Endothelial cell of umbilical vein (primary cell): Measurements from ENCODE around the gene RHOG. TPM values are rescaled to one million over a fixed set of nuclear protein-coding genes. Genes with fewer than 3 reads are reported as not detected.

Source experiments
- BruUV-seq: library from RNA; stranded (reverse); fragments of 400-500 nt; replicated peaks from 2 replicates; lab custom pipeline; 2021; lab: Mats Ljungman, UMichigan
- CTCF ChIA-PET: fragments of 300-600, 350-600 bp; sonication (Branson Sonifier 250); formaldehyde crosslinking; loops from one replicate; lab custom pipeline; 2021; ENCODE audit warnings: antibody characterized with exemption, inconsistent platforms; lab: Charles Lee
- POLR2A ChIA-PET: fragments of 300-600, 350-600 bp; sonication (Branson Sonifier 250); formaldehyde crosslinking; loops from one replicate; lab custom pipeline; 2021; ENCODE audit warnings: antibody characterized with exemption, inconsistent platforms; lab: Charles Lee
- DNase-seq: peaks from one replicate; pipeline ENCODE4 v3.0.0-alpha.2; 2011; ENCODE audit warnings: low read depth, low spot score
- FAIRE-seq: peaks from 2 replicates; lab custom pipeline; 2011; peaks lifted over from hg19 to GRCh38; lab: Jason Lieb, UNC
- H2AFZ ChIP-seq: 2 replicates; pipeline ENCODE4 v1.6.0; 2012; ENCODE audit warnings: low read depth, low read length, control low read depth, inconsistent platforms
- H3K27ac ChIP-seq: 2 replicates; pipeline ENCODE4 v1.5.1; 2011; ENCODE audit warnings: low read depth, mild to moderate bottlenecking, control low read depth, low read length, moderate library complexity; ENCODE audit not compliant: insufficient read depth
- H3K27me3 ChIP-seq, 2 experiments: 2 replicates each; pipeline versions ENCODE4 v1.6.0 to v1.6.1; 2011; ENCODE audit warnings: low read length in 2 of 2, mixed read lengths in 1 of 2; ENCODE audit not compliant: control insufficient read depth in 2 of 2, insufficient read depth in 2 of 2
- H3K36me3 ChIP-seq, 2 experiments: 2 replicates in 1 of 2; 3 replicates in 1 of 2; pipeline ENCODE4 v1.5.1; 2011; ENCODE audit warnings: low read length in 2 of 2, mild to moderate bottlenecking in 1 of 2, moderate library complexity in 1 of 2; ENCODE audit not compliant: control insufficient read depth in 2 of 2, insufficient read depth in 2 of 2; ENCODE audit errors: extremely low read depth in 1 of 2
- H3K4me1 ChIP-seq: 3 replicates; pipeline ENCODE4 v1.5.1; 2011; ENCODE audit warnings: mild to moderate bottlenecking, low read length; ENCODE audit not compliant: control insufficient read depth, insufficient read depth; ENCODE audit errors: extremely low read depth
- H3K4me2 ChIP-seq: 2 replicates; pipeline ENCODE4 v1.6.1; 2011; ENCODE audit warnings: low read length, control low read depth, mixed read lengths; ENCODE audit not compliant: insufficient read depth
- H3K4me3 ChIP-seq, 3 experiments: fragments of 200-600 bp in 1 of 3; sonication (generic), shearing (Covaris generic) in 1 of 3; replicated peaks in 1 of 3; 2 replicates each; pipeline ENCODE4 v1.5.1; 2011 to 2016; ENCODE audit warnings: control low read depth in 3 of 3, low read length in 3 of 3, mild to moderate bottlenecking in 2 of 3, inconsistent platforms in 1 of 3, low read depth in 1 of 3, moderate library complexity in 1 of 3; ENCODE audit not compliant: insufficient read depth in 1 of 3
- H3K79me2 ChIP-seq: 2 replicates; pipeline ENCODE4 v1.6.0; 2012; ENCODE audit warnings: low read length, inconsistent platforms; ENCODE audit not compliant: control insufficient read depth, insufficient read depth
- H3K9ac ChIP-seq: replicated peaks from 2 replicates; pipeline ENCODE3; 2011; ENCODE audit warnings: low read length, control low read depth; ENCODE audit not compliant: insufficient read depth; ENCODE audit errors: extremely low read depth
- H3K9me1 ChIP-seq: replicated peaks from 3 replicates; pipeline ENCODE4 v1.6.0; 2011; ENCODE audit warnings: mild to moderate bottlenecking, low read length; ENCODE audit not compliant: control insufficient read depth, insufficient read depth; ENCODE audit errors: extremely low read depth
- H3K9me3 ChIP-seq: replicated peaks from 2 replicates; pipeline ENCODE4 v1.5.1; 2012; ENCODE audit warnings: low read length, inconsistent platforms; ENCODE audit not compliant: control insufficient read depth, insufficient read depth
- H4K20me1 ChIP-seq: replicated peaks from 2 replicates; pipeline ENCODE3; 2011; ENCODE audit warnings: mild to moderate bottlenecking, low read length; ENCODE audit not compliant: control insufficient read depth, insufficient read depth; ENCODE audit errors: extremely low read depth
- EZH2 ChIP-seq: IDR thresholded peaks from 2 replicates; pipeline ENCODE4 v1.6.1; 2012; ENCODE audit warnings: borderline replicate concordance, low read depth, mild to moderate bottlenecking, moderate library complexity, low read length, inconsistent platforms; ENCODE audit not compliant: severe bottlenecking
- FOS ChIP-seq: IDR thresholded peaks from 2 replicates; pipeline ENCODE4 v1.6.1; 2011; ENCODE audit warnings: mild to moderate bottlenecking, low read length, moderate library complexity, borderline replicate concordance; ENCODE audit not compliant: insufficient read depth
- GATA2 ChIP-seq: IDR thresholded peaks from 2 replicates; pipeline ENCODE4 v1.7.0; 2011; ENCODE audit warnings: low read depth, mild to moderate bottlenecking, moderate library complexity, mixed read lengths, low read length; ENCODE audit not compliant: insufficient read length, insufficient read depth
- JUN ChIP-seq: IDR thresholded peaks from 2 replicates; pipeline ENCODE4 v1.6.1; 2011; ENCODE audit warnings: borderline replicate concordance, low read depth; ENCODE audit not compliant: insufficient read length, insufficient read depth
- MAX ChIP-seq: IDR thresholded peaks from 2 replicates; pipeline ENCODE4 v1.6.1; 2011; ENCODE audit not compliant: insufficient read depth, insufficient read length
- MYC ChIP-seq: IDR thresholded peaks from one replicate; pipeline ENCODE4 v1.6.1; 2011; ENCODE audit warnings: mild to moderate bottlenecking, low read depth, low read length
- POLR2A ChIP-seq: IDR thresholded peaks from 2 replicates; pipeline ENCODE4 v1.6.1; 2012; ENCODE audit warnings: low read depth, mild to moderate bottlenecking, control low read depth, low read length
- POLR2AphosphoS5 ChIP-seq: IDR thresholded peaks from 2 replicates; pipeline ENCODE4 v1.6.1; 2012; ENCODE audit warnings: low read depth, mild to moderate bottlenecking, control low read depth, low read length, moderate library complexity; ENCODE audit not compliant: insufficient read depth
- dilution Hi-C: fragments of 300-500 bp; cut with MboI; formaldehyde crosslinking; loops from one replicate; pipeline ENCODE4 v1.15.0; 2019; ENCODE audit warnings: low sequenced_read_pairs; ENCODE audit not compliant: extremely low pct_ligation_motif_present
- intact Hi-C: fragments of 100-400 bp; cut with micrococcal nuclease; formaldehyde crosslinking; loops from one replicate; pipeline ENCODE4 v1.10.0; 2022
- polyA plus RNA-seq, 4 experiments: library from polyadenylated mRNA; depleted of rRNA in 3 of 4; stranded (reverse) in 3 of 4; unstranded in 1 of 4; fragments of >200 nt; gene quantifications; 2 replicates each; pipeline versions ENCODE4 v1.2.1 to v1.2.3, GENCODE V29; 2011 to 2012; ENCODE audit warnings: missing spikeins in 1 of 4
- total RNA-seq: library from RNA; stranded (reverse); gene quantifications from 2 replicates; pipeline ENCODE4 v1.2.3, GENCODE V29; 2021

The RHOG gene
- total and polyA plus RNA-seq, 2 donors (not counting 3 experiments of a cell fraction or from before 2014, with no cell fraction given): 69.0 to 119 TPM

GRCh38 chr11:3859373-3859881, 18.7 kb upstream of the RHOG start:
- DNase-seq (no peak), FAIRE-seq (no peak)
- TF ChIP-seq POLR2AphosphoS5 (no peak), MYC (no peak), EZH2 (no peak), POLR2A (no peak), GATA2 (no peak), FOS (no peak), JUN (no peak)
- H2AFZ ChIP-seq: no peak overlapping the region
- no peak overlapping the region for H3K4me3 ChIP-seq
- H3K4me2 ChIP-seq: no peak overlapping the region
- no peak overlapping the region for H3K27ac ChIP-seq
- peaks cover 21% of the 10 kb centered on the region for H3K4me1 ChIP-seq
- no peaks in the 10 kb centered on the region for H3K27me3 ChIP-seq
- dilution Hi-C loops (loop anchor here (25.0 kb wide), 1 partner anchor 203 kb away; no protein-coding TSS in a partner anchor), intact Hi-C loops (loop anchor here (5.0 kb wide), 2 partner anchors 58 to 88 kb away; no protein-coding TSS in a partner anchor)
- no TSS peak for BruUV-seq
- CTCF ChIA-PET: interaction anchor here (0.8 to 4.2 kb wide), 3 partner anchors 9 to 199 kb away, joined by 3 to 22 read pairs (median 3); no protein-coding TSS in a partner anchor
- no peak overlapping the region for H3K9ac ChIP-seq
- H4K20me1 ChIP-seq: no peaks in the 10 kb centered on the region
- no peaks in the 10 kb centered on the region for H3K9me3 ChIP-seq
- POLR2A ChIA-PET: no interaction called here
- H3K9me1 ChIP-seq: no peaks in the 10 kb centered on the region
- H3K79me2 ChIP-seq: peaks cover 15% of the 10 kb centered on the region
- H3K36me3 ChIP-seq: no peaks in the 10 kb centered on the region

GRCh38 chr11:3857628-3858027, 16.9 kb upstream of the RHOG start:
- Histone ChIP-seq H4K20me1 (no peaks in the 10 kb centered on the region), H3K9me1 (no peaks in the 10 kb centered on the region), H3K4me1 (peaks cover 21% of the 10 kb centered on the region), H3K4me2 (no peak overlapping the region), H3K27me3 (no peaks in the 10 kb centered on the region), H3K27ac (no peak overlapping the region), H3K4me3 (no peak overlapping the region), H3K36me3 (no peaks in the 10 kb centered on the region), H3K9me3 (no peaks in the 10 kb centered on the region), H2AFZ (no peak overlapping the region), H3K79me2 (peaks cover 7% of the 10 kb centered on the region), H3K9ac (no peak overlapping the region)
- POLR2A ChIA-PET: no interaction called here
- BruUV-seq: no TSS peak
- CTCF ChIA-PET: interaction anchor here (1.1 kb wide), 1 partner anchor 215 kb away, joined by 4 read pairs; no protein-coding TSS in a partner anchor
- TF ChIP-seq POLR2AphosphoS5 (no peak), FOS (no peak), MYC (no peak), POLR2A (no peak), GATA2 (no peak), MAX (no peak), JUN (no peak)
- intact Hi-C loops: loop anchor here (5.0 kb wide), 2 partner anchors 60 to 90 kb away; no protein-coding TSS in a partner anchor
- dilution Hi-C loops: loop anchor here (25.0 kb wide), 1 partner anchor 205 kb away; no protein-coding TSS in a partner anchor
- no peak for DNase-seq
- FAIRE-seq: no peak
